NCI-H82 treated with DMSO at 0.1 percent for 48 hours (cell line): ENCODE results near the gene EXOC2.

Source experiments
- DNase-seq: peaks from one replicate; lab custom pipeline; 2025; ENCODE audit not compliant: unreplicated experiment; lab: John Stamatoyannopoulos, UW

The EXOC2 gene

DNA sequence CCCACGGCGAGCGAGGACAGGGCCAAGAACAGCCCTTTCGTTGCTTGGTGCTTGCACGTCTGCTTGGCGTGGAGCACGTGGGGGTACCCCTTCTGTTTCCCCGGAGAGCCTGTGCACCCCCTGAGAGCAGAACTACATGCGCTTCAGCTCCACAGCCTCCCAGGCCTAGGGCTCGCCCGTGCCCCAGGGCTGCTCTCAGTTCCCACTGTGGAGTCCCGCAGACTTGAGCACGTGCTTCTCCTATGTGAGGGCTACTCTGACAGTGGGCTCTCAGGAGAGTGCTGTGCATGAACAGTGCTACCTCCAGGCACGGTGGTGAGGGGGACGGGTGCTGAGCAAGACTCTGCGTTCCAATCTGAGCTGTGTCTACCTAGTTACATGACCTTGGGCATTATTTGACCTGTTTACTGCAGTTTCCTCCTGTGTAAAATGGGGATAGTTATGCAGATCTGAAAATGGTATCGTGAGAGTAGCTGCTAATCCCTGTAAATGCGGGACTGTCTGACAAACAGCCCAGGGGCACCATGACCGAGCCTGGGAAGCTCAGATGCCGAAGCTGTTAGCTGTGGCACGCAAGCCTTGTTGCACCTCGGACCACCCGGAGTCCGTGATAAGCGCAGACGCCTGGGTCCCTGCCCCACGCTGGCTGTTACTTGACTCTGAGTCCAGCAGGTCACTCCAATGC is 219.0 kb downstream of the EXOC2 start:
- no peak for DNase-seq

DNA sequence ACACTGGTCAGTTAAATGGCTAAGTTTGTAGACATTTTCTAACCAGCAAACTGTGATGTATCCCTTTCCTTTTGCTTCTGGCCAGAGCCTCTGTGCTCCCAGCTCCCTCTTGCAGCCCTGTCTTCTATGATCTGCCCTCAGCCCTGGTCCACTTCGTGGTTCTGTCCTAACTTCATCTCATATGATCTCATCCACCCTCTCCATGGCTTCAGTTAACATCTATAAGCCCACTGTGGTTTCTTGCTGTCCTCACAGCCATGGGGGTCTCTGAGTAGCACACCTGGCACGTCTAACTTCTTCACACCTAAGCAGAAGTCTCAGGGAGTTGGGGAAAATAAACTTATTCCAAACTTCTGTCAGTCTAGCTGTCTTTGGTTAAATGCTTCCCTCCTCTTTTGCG is 219.6 kb downstream of the EXOC2 start:
- no peak for DNase-seq

DNA sequence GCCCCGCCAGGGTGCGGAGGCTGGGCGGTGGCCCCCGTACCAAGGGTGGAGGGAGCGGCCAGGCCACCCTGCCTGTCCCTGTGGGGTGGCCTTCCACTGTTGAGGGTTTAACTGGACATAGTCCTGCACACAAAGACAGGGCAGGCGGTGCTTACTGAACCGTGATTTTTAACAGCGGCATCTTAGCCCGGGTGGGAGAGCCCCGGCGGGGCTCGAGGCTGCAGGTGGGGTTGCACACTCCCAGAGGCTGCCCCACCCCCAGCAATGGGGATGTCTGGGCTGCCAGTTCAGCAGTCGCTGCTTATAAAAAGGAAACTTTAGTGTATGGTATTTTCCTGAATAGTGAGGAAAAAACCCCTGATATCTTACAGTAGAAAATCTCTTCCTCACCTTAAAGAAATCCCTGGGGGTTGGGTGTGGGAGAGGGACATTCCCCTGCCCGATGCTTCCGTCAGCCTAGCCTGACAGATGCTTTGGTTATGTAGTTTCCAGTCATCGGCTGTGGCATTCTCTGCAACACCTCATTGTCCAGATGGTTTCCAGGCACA is 222.0 kb downstream of the EXOC2 start:
- DNase-seq, result no peak

DNA sequence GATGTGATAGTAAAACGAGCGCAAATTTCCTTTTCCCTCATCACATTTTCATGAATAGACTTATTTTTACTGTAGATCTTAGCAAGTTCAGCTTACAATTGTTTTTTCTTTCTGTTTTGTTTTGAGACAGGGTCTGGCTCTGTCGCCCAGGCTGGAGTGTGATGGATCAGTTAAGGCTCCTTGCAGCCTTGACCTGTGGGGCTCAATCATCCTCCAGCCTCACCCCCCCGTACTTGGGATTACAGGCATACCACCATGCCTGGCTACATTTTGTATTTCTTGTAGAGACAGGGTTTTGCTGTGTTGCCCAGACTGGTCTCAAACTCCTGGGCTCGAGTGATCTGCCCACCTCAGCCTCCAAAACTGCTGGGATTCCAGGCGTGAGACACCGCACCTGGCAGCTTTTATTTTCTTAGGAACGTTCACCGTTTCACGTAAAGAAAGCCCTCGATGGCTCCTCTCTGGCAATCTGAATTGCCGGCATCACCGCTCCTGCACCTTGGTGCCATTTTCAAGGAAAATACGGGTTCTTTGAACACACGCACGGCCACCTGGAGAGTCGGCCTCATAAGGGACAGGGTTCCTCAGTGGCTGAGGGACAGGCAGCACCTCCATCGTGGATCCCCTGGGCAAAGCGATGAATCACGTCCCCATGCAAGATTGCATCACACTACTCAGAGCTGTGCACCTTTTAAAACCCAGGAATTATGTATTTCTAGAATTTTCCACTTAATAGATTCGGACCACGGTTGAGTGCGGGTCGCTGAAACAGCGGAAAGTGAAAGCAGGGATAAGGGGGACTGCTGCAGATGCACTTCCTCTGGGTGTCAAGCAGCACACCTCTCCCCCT is 222.7 kb downstream of the EXOC2 start:
- no peak for DNase-seq

DNA sequence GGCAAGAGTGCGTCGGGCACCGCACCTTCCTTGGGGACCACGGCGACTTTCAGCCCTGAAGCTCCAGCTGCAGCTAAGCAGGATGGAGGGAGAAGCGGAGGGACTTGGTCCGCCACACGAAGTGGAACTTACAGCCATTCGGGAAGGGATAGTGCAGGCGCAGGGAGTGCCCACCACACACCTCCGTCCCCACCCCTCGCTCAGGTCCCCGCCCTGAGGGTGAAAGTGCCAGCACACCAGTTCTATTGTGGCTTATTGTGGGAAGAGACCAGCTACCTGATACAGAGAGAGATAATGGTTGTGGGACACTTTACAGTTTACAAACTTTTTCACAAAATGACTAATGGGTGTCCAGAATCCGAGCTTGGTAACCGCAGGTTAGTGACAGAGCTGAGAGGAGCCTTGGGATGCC is 225.3 kb downstream of the EXOC2 start:
- no peak for DNase-seq

DNA sequence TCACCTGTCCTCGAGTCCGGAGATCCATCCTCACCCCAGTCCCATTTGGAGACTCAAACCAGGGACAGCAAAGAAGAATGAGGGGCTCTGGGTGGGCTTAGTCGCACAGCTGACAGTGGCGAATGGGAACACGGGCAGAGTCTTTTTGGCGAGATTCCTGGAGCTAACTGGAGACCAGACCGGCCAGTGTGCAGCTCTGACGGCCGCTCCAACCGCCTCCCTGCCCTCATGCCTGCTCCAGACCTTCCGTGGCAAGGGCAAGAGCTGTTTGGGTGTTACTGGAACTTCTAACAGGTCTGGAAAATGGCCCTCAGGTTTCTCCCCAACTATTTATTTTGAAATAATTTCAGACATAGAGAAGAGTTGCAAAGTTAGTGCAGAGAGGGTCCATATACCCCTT is 225.8 kb downstream of the EXOC2 start:
- no peak for DNase-seq

DNA sequence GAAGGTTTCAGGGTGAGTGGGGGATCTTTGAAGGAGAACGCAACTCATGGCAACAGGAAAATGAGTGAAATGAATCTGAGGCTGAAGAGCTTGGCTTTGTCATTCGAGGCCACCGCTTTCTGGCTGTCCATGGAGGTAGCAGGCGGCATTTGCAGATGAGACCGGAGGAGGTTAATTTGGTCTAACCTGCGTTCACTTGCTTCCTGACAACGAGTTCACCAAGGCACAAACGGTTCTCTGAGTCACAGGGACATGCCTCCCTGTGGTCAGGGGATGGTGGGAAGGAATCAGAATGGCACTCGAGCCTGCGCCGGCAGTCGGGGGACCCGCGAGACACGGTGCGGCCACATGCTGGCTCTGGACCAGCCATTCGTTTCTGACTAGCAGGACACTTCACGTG is 226.4 kb downstream of the EXOC2 start:
- no peak for DNase-seq

DNA sequence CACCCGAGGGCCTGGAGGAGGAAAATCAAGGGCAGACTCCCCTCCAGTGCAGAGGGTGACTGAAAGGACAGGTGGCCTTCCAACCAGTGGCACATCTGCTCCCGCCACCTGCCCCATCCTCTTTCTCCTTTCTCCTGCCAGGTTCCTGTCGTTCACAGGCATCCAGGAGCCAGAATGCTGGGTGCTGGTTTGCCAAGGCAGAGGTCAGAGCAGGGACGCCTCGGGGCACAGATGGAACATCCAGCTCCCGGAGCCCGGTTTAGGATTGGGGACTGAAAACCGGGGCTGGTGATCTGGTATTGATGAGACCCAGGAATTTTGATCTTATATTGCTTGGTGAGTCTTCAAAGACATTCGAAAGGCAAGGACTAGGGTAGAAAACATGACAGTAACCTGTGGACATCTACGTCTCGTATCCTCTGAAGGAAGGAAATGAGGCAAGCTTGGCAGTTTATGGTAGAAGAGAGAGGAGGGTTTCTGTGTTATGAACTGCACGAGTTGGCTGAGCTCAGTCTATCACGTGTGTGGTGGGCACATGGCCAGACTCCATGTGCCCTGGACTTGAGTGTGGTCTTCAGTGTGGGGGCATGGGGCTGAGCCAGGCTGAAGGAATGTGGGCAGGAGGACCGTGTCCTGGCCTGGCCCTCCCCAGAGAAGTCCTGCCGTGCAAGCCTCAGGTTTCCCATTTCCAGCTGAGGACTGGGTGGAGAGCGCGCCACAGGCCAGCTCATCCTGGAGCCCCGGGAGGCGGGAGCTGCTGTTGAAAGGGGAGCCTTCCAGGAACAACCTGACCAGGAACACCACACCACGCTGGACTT is 227.2 kb downstream of the EXOC2 start:
- DNase-seq, result no peak

DNA sequence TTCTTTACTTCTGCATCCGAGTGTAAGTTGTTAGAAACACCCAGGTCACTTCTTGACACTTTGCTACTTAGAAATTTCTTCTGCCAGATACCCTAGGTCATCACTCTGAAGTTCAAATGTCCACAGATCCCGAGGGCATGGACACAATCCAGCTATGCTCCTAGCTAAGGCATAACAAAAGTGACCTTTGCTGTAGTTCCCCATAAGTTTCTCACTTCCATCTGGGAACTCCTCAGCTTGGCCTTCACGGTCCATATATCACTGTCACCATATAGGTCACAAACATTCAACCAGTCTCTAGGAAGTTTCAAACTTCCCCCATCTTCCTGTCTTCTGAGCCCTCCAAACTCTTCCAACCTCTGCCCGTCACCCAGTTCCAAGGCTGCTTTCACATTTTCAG is 236.1 kb downstream of the EXOC2 start:
- no peak for DNase-seq

DNA sequence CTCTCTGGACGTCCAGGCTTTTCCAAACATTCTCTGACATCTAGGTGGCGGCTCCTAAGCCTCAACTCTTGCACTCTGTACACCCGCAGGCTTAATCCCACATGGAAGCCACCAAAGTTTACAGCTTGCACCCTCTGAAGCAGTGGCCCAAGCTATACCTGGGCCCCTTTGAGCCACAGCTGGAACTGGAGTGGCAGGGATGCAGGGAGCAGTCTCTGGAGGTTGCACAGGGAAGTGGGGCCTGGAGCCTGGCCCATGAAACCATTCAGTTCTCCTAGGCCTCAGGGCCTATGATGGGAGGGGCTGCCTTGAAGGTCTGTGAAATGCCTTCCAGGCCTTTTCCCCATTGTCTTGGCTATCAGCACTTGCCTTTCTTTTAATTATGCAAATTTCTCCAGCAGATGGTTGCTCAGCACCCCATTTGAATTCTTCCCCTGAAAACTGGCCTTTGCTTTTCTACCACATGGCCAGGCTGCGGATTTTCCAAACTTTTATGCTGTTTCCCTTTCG is 236.5 kb downstream of the EXOC2 start:
- DNase-seq, result no peak

DNA sequence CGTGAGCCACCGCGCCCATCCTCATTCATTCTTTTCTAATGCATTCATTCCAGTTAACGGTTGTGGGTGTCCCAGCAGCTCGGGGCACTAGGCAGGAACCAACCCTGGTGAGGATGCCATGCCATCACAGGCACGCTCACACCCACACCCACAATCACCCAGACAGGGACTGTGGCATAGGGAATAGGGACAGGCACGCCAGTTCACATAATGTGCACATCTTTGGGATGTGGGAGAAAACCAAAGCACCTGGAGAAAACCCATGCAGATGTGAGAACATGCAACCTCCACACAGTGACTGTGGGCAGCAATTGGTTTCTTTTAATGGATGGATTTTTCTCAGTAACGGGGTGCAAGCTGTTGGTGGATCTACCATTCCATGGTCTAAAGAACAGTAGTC is 237.1 kb downstream of the EXOC2 start:
- DNase-seq, result no peak

DNA sequence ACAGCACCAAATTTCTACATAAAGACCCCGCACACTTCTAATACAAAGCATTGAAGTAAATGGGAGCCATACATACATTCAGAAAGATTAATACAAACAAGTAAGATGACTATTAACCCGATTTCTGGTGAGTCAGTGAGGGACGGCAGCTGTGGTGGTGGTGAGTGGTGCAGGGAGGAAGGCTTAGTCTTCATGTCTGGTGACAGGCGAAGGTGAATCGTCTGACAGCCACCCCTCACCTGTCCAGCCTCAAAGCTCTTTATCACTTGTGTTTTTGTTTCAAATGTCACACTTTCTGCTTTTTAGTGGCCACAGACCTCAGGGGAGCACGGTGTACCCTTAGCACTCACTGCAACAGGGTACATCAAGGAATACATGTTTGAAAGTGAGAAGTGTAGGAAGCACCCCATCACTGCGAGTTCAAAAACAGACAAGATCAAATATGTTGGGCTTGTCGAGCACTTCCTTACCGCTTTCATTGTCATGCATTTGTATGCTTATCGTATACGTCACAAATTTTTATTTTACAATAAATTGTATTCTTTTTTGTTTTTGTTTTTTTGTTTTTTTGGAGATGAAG is 237.8 kb downstream of the EXOC2 start:
- no peak for DNase-seq

DNA sequence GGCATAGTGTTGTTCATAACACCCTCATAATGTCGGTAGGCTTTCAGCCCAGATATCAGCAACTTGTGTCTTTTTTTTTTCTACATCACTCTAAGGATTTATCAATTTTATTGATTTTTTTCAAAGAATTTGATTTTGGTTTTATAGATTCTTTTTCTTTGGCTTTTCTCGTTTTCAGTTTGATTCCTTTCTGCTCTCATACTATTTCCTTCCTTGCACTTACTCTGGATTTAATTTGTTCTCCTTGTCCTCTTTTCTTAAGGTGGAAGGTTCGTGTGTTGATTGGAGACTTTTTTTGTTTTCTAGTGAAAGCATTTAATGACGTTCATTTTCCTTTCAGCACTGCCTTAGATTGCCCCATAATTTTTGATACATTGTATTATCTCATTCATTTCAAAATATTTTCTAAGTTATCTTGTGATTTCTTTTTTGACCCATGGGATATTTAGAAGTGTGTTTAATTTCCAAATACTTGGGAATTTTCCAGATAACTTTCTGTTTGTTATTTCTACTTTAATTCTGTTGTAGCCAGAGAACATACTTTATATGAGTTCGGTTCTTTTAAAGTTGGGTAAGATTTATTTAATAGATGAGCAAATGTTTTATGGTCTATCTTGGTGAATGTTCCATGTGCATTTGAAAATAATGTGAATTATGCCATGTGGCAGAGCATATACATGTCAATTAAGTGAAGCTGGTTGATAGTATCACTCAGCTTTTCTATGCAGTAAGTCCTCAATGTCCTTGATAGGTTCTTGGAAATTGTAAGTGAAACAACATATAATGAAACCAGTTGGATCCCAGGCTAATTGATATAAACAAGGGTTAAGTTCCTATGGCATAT is 238.6 kb downstream of the EXOC2 start:
- no peak for DNase-seq

DNA sequence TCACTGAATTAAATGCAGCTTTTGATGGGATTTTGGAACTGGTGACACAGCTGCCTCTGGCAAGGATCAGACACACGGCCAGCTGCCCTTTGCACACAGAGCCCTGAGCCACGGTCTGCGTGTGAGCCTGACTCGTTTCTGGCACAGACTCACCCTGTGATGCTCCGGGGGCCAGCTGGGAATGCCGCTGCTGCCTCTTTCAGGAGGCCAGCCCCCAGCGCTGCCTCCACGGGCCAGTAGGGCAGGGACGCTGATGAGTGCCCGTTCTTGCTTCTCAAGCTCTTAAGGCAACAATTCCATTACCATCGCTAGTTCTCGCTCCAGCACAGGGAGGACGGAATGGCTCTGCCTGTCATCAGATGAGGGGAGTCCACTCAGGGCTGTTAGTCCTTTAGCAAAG is 239.8 kb downstream of the EXOC2 start:
- DNase-seq, result no peak

DNA sequence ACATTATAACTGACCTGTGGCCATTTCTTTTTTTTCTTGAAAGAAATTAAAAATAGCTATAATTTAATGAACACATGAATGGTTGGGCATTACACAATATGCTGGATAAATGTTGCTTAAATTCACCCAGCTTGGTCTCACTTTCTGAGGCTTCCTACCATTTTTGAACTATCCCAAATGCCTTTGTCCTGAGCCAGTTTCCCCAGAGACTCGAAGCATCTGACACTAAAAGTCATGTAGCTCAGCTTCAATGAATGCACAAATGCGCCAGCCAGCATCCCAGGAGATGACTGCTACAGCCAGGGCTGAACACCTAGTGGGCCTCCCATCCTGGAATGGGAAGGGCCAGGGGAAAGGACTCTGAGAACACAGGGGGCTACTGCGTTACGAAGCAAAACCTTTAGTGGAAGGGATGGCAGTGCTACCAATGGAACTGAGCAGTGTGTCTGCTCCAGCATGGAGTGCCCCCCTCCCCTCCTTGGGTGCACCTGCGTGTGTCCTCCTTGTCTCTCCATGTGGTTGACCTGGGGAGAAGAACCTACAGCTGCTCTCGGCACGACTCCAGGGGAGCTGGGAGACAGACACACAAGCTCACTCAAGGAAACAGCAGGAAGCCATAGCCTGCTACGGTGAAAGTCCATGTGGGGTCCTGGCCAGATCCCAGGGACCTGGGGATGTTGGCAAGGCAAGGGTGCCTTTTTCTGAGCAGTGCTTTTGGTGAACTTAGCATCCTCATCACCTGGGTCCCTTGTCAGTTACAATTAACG is 240.5 kb downstream of the EXOC2 start:
- no peak for DNase-seq

DNA sequence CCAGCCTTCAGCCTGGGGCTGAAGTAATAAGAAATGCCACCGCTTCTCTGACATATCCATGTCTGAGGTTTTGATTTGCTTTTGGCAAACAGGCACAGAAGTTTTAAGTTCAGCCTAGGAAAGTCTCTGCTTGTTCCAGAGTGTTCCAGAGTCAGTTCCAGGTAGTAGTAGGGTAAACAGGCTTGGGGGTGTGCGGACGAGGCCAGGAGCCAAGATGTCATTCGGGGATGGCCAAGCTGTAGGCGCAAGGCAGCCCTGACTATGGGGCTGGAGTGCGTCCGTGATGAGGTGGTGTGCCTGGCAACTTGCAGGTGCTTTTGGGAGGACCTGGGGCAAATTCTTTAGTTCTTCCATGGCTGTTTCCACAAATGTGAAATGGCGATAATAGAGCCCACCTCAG is 241.1 kb downstream of the EXOC2 start:
- no peak for DNase-seq

DNA sequence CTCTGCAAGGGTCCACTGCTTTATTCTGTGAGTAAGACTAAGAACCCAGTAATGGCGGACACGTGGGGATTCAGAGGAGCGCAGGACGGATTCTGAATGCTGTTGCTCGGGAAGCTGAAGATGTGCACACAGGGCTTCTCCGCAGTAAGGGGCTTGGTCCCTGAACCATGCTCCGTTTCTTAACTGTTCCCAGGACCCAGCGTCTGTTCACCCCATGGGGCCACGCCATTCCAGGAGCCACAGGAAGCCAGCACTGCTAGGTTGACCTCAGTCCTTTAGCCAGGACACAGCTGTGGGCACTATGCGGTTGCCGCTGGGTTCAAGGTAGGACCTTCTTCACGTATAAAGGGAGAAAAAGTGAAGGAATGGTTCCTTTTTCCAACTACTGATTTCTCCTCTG is 241.6 kb downstream of the EXOC2 start:
- DNase-seq, result no peak

DNA sequence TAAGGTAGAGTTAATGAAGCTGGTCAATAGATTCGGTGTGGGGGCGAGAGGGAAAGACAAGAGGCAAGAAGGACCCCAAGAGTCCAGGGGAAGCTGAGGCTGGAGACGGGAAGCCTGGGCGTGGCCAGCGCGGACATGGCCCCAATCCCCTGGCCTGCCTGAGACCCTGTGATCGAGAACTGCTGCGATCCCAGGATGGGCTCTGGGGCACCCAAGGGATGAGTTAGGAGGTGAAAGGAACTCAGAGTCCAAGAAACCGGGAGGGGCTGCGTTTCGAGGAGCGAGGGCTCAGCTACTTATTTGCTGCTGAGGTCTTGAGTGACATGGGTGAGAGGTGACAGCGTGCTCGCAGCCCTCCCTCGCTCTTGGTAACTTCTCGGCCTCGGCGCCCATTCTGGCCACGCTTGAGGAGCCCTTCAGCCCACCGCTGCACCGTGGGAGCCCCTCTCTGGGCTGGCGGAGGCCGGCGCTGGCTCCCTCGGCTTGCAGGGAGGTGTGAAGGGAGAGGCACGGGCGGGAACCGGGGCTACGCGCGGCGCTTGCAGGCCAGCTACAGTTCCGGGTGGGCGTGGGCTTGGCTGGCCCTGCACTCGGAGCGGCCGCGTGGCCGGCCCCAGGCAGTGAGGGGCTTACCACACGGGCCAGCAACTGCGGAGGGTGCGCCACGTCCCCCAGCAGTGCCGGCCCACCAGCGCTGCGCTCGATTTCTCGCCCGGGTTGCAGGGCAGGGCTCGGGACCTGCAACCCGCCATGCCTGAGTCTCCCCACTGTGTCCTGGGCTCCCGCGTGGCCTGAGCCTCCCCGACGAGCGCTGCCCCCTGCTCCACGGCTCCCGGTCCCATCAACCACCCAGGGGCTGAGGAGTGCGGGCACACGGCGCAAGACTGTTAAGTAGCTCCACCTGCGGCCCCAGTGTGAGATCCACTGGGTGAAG is 243.2 kb downstream of the EXOC2 start:
- no peak for DNase-seq
